ENCODE measurements around the gene MRPL32. TPM values are rescaled to one million over a fixed set of nuclear protein-coding genes. Genes with fewer than 3 reads are reported as not detected.

Gene MRPL32
- total and polyA plus RNA-seq, 2 of the 13 experiments (the other 11 are each of a cell fraction or from before 2014, with no cell fraction given), result 39.0 to 81.2 TPM

- TF ChIP-seq CBX2 (IDR thresholded peaks at IDR 0.05; ENCODE audit: low read depth, low read length) (no peak), CBX2 (CRISPR knock-in tag; IDR thresholded peaks at IDR 0.05; ENCODE audit: low read depth) (no peak), ZBTB10 (CRISPR knock-in tag; IDR thresholded peaks at IDR 0.05; ENCODE audit: borderline replicate concordance) (no peak), ATF3 (CRISPR knock-in tag; IDR thresholded peaks at IDR 0.05) (no peak), MXI1 (IDR thresholded peaks at IDR 0.05; ENCODE audit: borderline replicate concordance, low read depth, low read length) (no peak; the same call in 2 of the 3 replicates), ZNF563 (CRISPR knock-in tag; IDR thresholded peaks at IDR 0.05) (no peak), ZNF20 (CRISPR knock-in tag; IDR thresholded peaks at IDR 0.05) (no peak), ZNF574 (CRISPR knock-in tag; IDR thresholded peaks at IDR 0.05) (peak; percentile 27; the same call in 1 of the 2 replicates), ZNF253 (CRISPR knock-in tag; IDR thresholded peaks at IDR 0.05; ENCODE audit: borderline replicate concordance) (no peak), ZNF703 (CRISPR knock-in tag; IDR thresholded peaks at IDR 0.05; ENCODE audit: borderline replicate concordance) (no peak), ZNF343 (CRISPR knock-in tag; IDR thresholded peaks at IDR 0.05) (no peak), KDM4B (CRISPR knock-in tag; IDR thresholded peaks at IDR 0.05) (no peak), PLRG1 (conservative IDR thresholded peaks at IDR 0.05) (no peak), TOE1 (CRISPR knock-in tag; IDR thresholded peaks at IDR 0.05) (no peak), MLXIP (CRISPR knock-in tag; IDR thresholded peaks at IDR 0.05; ENCODE audit: borderline replicate concordance) (no peak), TAF1 (CRISPR knock-in tag; IDR thresholded peaks at IDR 0.05) (no peak), GPBP1L1 (CRISPR knock-in tag; IDR thresholded peaks at IDR 0.05) (no peak), PHF5A (CRISPR knock-in tag; IDR thresholded peaks at IDR 0.05; ENCODE audit: low read depth, unreplicated experiment) (no peak), MLLT10 (CRISPR knock-in tag; IDR thresholded peaks at IDR 0.05) (no peak), THAP11 (CRISPR knock-in tag; IDR thresholded peaks at IDR 0.05) (peak; percentile 29; the same call in 1 of the 2 replicates), ZKSCAN1 (IDR thresholded peaks at IDR 0.05; ENCODE audit: low read length) (no peak), EEA1 (CRISPR knock-in tag; IDR thresholded peaks at IDR 0.05; ENCODE audit: borderline replicate concordance) (no peak)
Measured at GRCh38 chr7:42982604-42983115, 50.5 kb downstream of the MRPL32 start (continued).
